ENCODE results near the gene CNGA1.

Gene CNGA1

GRCh38 chr4:48044298-48044697 lies 27.8 kb upstream of the CNGA1 start:
- TF ChIP-seq BACH2 (CRISPR knock-in tag; IDR thresholded peaks at IDR 0.05; ENCODE audit: borderline replicate concordance) (no peak), OSR1 (CRISPR knock-in tag; IDR thresholded peaks at IDR 0.05) (no peak), GLIS3 (CRISPR knock-in tag; IDR thresholded peaks at IDR 0.05) (no peak), ZNF565 (CRISPR knock-in tag; conservative IDR thresholded peaks at IDR 0.05; ENCODE audit: low read depth) (no peak), ZNF8 (CRISPR knock-in tag; IDR thresholded peaks at IDR 0.05) (no peak)
- ATAC-seq, result no peak

- TF ChIP-seq POU6F1 (CRISPR knock-in tag; IDR thresholded peaks at IDR 0.05; ENCODE audit: borderline replicate concordance, low read depth) (no peak), ISL1 (CRISPR knock-in tag; IDR thresholded peaks at IDR 0.05) (no peak), ZNF70 (CRISPR knock-in tag; IDR thresholded peaks at IDR 0.05) (no peak), TCF4 (CRISPR knock-in tag; IDR thresholded peaks at IDR 0.05; ENCODE audit: borderline replicate concordance) (no peak), ZNF8 (CRISPR knock-in tag; IDR thresholded peaks at IDR 0.05) (no peak), TOX (CRISPR knock-in tag; IDR thresholded peaks at IDR 0.05; ENCODE audit: borderline replicate concordance) (no peak), OSR1 (CRISPR knock-in tag; IDR thresholded peaks at IDR 0.05) (no peak), TSHZ2 (CRISPR knock-in tag; IDR thresholded peaks at IDR 0.05) (no peak)
These were observed 27.0 kb upstream of the CNGA1 start for GRCh38 chr4:48043504-48043903.

GRCh38 chr4:48042979-48043461 lies 26.5 kb upstream of the CNGA1 start:
- ATAC-seq, result no peak
- TF ChIP-seq BACH2 (CRISPR knock-in tag; IDR thresholded peaks at IDR 0.05; ENCODE audit: borderline replicate concordance) (no peak), TCF4 (CRISPR knock-in tag; IDR thresholded peaks at IDR 0.05; ENCODE audit: borderline replicate concordance) (no peak), PATZ1 (CRISPR knock-in tag; IDR thresholded peaks at IDR 0.05; ENCODE audit: borderline replicate concordance) (no peak), CSDC2 (CRISPR knock-in tag; IDR thresholded peaks at IDR 0.05) (no peak), SNAI2 (CRISPR knock-in tag; IDR thresholded peaks at IDR 0.05) (no peak), ZNF70 (CRISPR knock-in tag; IDR thresholded peaks at IDR 0.05) (no peak), POU6F1 (CRISPR knock-in tag; IDR thresholded peaks at IDR 0.05; ENCODE audit: borderline replicate concordance, low read depth) (no peak), PPARA (CRISPR knock-in tag; IDR thresholded peaks at IDR 0.05; ENCODE audit: borderline replicate concordance) (no peak), ZFP30 (CRISPR knock-in tag; IDR thresholded peaks at IDR 0.05) (no peak), ESRRG (CRISPR knock-in tag; IDR thresholded peaks at IDR 0.05) (no peak), TSHZ2 (CRISPR knock-in tag; IDR thresholded peaks at IDR 0.05) (no peak), TOX (CRISPR knock-in tag; IDR thresholded peaks at IDR 0.05; ENCODE audit: borderline replicate concordance) (no peak), CREB5 (CRISPR knock-in tag; IDR thresholded peaks at IDR 0.05; ENCODE audit: low read depth) (no peak), ISL1 (CRISPR knock-in tag; IDR thresholded peaks at IDR 0.05) (no peak), RARB (CRISPR knock-in tag; IDR thresholded peaks at IDR 0.05) (no peak), ZFP3 (CRISPR knock-in tag; IDR thresholded peaks at IDR 0.05) (no peak), ZC3H10 (CRISPR knock-in tag; IDR thresholded peaks at IDR 0.05) (no peak), ZNF8 (CRISPR knock-in tag; IDR thresholded peaks at IDR 0.05) (no peak)

More at GRCh38 chr4:48043504-48043903, 27.0 kb upstream of the CNGA1 start:
- no peak for ATAC-seq
